HG03139 (cell line): ENCODE data around the gene LMO2.
A peak's percentile ranks its signal among the peaks of the same experiment; 100 is the strongest.
"Not testable (repeated sequence)": the region's sequence is repeated elsewhere in the genome, so short reads cannot be mapped to it uniquely, and the experiment has no call there.

Experiments
- ATAC-seq: cut with Tn5 transposase; IDR thresholded peaks from one replicate; pipeline ENCODE4 v1.9.1; 2021; ENCODE audit not compliant: unreplicated experiment

The LMO2 gene

GRCh38 chr11:33863418-33864172, 28.3 kb downstream of the LMO2 start:
- ATAC-seq = no peak

GRCh38 chr11:33861941-33862589, 29.8 kb downstream of the LMO2 start:
- no peak for ATAC-seq

GRCh38 chr11:33861386-33861785, 30.5 kb downstream of the LMO2 start:
- no peak for ATAC-seq

GRCh38 chr11:33860926-33861325, 30.9 kb downstream of the LMO2 start:
- ATAC-seq = no peak

- ATAC-seq = no peak
Measured at GRCh38 chr11:33859306-33859705, 32.6 kb downstream of the LMO2 start.

GRCh38 chr11:33857933-33858371, 33.9 kb downstream of the LMO2 start:
- ATAC-seq = no peak

GRCh38 chr11:33855500-33855899, 36.4 kb downstream of the LMO2 start:
- no peak for ATAC-seq

GRCh38 chr11:33848717-33849390, 43.0 kb downstream of the LMO2 start:
- ATAC-seq = no peak

GRCh38 chr11:33847251-33847650, 44.6 kb downstream of the LMO2 start:
- no peak for ATAC-seq

GRCh38 chr11:33844236-33844635, 47.6 kb downstream of the LMO2 start:
- ATAC-seq = no peak

- ATAC-seq = no peak
Measured at GRCh38 chr11:33843018-33843417, 48.9 kb downstream of the LMO2 start.

GRCh38 chr11:33842236-33842915, 49.5 kb downstream of the LMO2 start:
- no peak for ATAC-seq

GRCh38 chr11:33838234-33838633, 53.6 kb downstream of the LMO2 start:
- not testable (repeated sequence) for ATAC-seq

GRCh38 chr11:33837334-33837733, 54.5 kb downstream of the LMO2 start:
- not testable (repeated sequence) for ATAC-seq

GRCh38 chr11:33835143-33835878, 56.6 kb downstream of the LMO2 start:
- no peak for ATAC-seq

- no peak for ATAC-seq
Measured at GRCh38 chr11:33832676-33833075, 59.2 kb downstream of the LMO2 start.

- no peak for ATAC-seq
Measured at GRCh38 chr11:33830903-33831648, 60.8 kb downstream of the LMO2 start.

- peak; percentile 76 for ATAC-seq
Measured at GRCh38 chr11:33829430-33830141, 62.3 kb downstream of the LMO2 start.
